ENCODE data around the gene PDXK. TPM values are rescaled to one million over a fixed set of nuclear protein-coding genes. Genes with fewer than 3 reads are reported as not detected.

PDXK gene
- total RNA-seq, 4 donors from 2014 or later, result 45.0 to 66.0 (median 57.4) TPM

DNA sequence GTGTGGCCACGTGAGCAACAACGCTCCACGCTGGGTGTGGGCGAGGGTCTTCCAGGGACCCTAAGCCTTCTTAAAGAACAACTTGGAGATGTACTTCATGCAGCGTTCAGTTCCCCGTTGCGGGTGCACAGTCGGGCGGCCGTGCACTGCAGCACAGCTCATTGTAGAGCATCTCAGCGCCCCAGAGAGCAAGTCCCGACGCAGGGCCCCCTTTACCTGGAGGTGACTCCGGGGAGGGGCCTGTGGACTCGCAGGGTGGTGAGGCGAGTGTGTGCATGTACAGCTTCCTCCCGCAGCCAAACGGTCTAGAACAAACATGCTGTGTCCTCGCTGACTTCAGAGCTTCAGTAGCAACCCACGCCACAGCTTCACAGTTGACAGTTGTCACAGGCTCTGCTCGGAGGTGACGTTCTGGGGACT lies 89.9 kb downstream of the PDXK start:
- H3K27me3 ChIP-seq, result no peaks in the 10 kb centered on the region
- H3K27ac ChIP-seq, result no peak overlapping the region
- H3K4me3 ChIP-seq, result no peak overlapping the region
- no peaks in the 10 kb centered on the region for H3K9me3 ChIP-seq
- 57% methylated on average over 18 of the region's 22 CpGs for WGBS
- H3K36me3 ChIP-seq, result peaks cover 15% of the 10 kb centered on the region
- no peak for TF ChIP-seq POLR2AphosphoS5 (IDR thresholded peaks at IDR 0.05)
- peaks cover 49% of the 10 kb centered on the region for H3K4me1 ChIP-seq
- DNase-seq (ENCODE audit: low spot score in 2 of 2), result no peak

DNA sequence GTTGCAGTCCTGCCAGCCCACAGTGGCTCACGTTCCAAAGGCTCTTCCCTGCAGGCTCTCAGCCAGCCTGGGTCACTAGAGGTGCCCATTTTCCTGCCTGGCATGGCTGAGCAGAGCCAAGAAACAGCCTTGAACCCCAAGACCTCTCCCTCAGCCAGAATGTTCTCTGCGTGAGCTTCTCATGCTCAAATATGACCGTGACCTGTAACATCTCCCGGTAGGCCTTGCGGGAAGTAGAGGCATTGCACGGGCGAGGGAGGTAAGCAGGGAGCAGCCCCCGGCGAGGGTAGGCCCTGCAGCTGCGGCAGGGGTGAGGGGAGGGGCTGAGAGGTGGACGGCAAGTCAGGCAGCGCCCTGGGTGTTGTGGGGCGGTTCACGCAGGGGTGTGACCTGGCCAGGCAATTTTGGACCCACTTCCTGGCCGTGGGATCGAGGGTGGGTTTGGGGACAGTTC lies 90.4 kb downstream of the PDXK start:
- Histone ChIP-seq H3K4me3 (no peak overlapping the region), H3K36me3 (peaks cover 9% of the 10 kb centered on the region), H3K27ac (no peak overlapping the region), H3K27me3 (no peaks in the 10 kb centered on the region), H3K9me3 (no peaks in the 10 kb centered on the region), H3K4me1 (peaks cover 53% of the 10 kb centered on the region)
- no peak for TF ChIP-seq POLR2AphosphoS5 (IDR thresholded peaks at IDR 0.05)
- TF ChIP-seq EP300 (IDR thresholded peaks at IDR 0.05), result no peak
- TF ChIP-seq, protein P1, sequence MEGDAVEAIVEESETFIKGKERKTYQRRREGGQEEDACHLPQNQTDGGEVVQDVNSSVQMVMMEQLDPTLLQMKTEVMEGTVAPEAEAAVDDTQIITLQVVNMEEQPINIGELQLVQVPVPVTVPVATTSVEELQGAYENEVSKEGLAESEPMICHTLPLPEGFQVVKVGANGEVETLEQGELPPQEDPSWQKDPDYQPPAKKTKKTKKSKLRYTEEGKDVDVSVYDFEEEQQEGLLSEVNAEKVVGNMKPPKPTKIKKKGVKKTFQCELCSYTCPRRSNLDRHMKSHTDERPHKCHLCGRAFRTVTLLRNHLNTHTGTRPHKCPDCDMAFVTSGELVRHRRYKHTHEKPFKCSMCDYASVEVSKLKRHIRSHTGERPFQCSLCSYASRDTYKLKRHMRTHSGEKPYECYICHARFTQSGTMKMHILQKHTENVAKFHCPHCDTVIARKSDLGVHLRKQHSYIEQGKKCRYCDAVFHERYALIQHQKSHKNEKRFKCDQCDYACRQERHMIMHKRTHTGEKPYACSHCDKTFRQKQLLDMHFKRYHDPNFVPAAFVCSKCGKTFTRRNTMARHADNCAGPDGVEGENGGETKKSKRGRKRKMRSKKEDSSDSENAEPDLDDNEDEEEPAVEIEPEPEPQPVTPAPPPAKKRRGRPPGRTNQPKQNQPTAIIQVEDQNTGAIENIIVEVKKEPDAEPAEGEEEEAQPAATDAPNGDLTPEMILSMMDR (IDR thresholded peaks at IDR 0.05), result no peak
- no peak for TF ChIP-seq POLR2A (IDR thresholded peaks at IDR 0.05)
- WGBS, result 68% methylated on average over 11 of the region's 16 CpGs
- no peak for DNase-seq (ENCODE audit: low spot score in 2 of 2)

DNA sequence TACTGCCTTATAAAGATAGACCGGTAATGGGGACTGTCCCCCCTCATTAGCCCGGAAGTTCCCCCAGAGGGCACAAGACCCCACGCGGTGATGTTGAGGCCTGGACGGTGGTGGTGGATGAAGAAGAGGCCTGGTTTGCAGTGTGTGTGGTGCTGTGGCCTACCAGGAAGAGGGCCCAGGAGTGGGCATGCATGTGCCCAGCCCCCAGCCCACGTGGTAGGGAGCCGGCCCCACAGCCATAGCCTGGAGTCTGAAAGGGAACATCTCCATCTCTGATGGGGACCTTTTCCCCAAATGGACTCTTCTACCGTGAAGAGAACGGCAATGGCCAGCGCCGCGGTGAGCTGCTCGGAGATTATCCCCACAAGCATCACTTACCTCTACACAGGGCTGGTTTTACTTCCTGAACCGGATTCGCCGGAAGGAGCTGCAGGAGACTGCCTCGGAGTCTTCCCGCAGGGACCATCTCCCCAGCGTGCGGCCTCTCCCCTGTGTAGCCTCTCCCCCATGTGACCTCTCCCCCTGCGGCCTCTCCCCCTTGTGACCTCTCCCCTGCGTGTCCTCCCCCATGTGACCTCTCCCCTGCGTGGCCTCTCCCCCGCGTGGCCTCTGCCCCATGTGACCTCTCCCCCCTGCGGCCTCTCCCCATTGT lies 91.0 kb downstream of the PDXK start:
- TF ChIP-seq POLR2AphosphoS5 (IDR thresholded peaks at IDR 0.05) (no peak), POLR2A (IDR thresholded peaks at IDR 0.05) (no peak), EP300 (IDR thresholded peaks at IDR 0.05) (no peak)
- TF ChIP-seq, protein P1 (IDR thresholded peaks at IDR 0.05), result no peak
- DNase-seq (ENCODE audit: low spot score in 2 of 2), result no peak
- Histone ChIP-seq H3K4me3 (no peak overlapping the region), H3K27ac (no peak overlapping the region), H3K9me3 (no peaks in the 10 kb centered on the region), H3K36me3 (peaks cover 3% of the 10 kb centered on the region), H3K4me1 (peaks cover 57% of the 10 kb centered on the region), H3K27me3 (no peaks in the 10 kb centered on the region)
- whole genome bisulfite sequencing, result 50% methylated on average over 23 of the region's 26 CpGs

DNA sequence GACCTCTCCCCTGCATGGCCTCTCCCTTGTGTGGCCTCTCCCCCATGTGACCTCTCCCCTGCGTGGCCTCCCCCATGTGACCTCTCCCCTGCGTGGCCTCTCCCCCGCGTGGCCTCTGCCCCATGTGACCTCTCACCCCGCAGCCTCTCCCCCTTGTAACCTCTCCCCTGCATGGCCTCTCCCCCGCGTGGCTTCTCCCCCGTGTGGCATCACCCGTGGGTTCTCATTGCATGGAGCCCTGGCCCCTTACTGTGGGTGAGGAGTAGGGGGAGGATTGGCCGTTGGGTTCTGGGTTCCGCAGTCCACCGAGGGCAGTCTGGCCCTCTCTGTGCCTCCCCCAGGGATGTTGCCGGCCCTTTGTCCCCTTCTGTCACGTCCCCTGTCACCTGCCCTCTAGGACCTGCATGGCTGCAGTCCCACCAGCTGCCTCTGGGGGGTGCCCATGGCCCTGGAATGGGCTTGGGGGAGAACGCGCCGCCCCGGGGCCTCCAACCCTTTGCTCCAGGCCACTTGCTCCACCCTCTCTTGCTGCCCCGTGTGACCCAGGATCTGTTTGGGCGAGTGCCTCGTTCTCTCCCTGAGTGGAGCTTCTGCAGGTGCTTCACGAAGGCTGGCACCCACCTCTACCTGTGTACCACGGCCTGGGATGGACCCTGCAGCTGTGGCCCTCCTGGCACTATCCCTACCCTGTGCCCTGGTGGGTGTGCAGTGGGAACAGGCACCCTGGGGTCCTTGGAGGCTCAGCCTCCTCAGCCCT lies 91.8 kb downstream of the PDXK start:
- WGBS, result 13% methylated on average over 12 of the region's 23 CpGs
- H3K36me3 ChIP-seq, result peaks cover 3% of the 10 kb centered on the region
- H3K27ac ChIP-seq, result peak overlapping the region; percentile 59
- no peak for TF ChIP-seq POLR2AphosphoS5 (IDR thresholded peaks at IDR 0.05)
- TF ChIP-seq POLR2A (IDR thresholded peaks at IDR 0.05), result no peak
- TF ChIP-seq, protein P1 (IDR thresholded peaks at IDR 0.05), result peak; percentile 81 to 94
- no peak for TF ChIP-seq EP300 (IDR thresholded peaks at IDR 0.05)
- H3K4me3 ChIP-seq, result peak overlapping the region; percentile 48
- no peaks in the 10 kb centered on the region for H3K9me3 ChIP-seq
- peak; percentile 89 to 91 for DNase-seq (ENCODE audit: low spot score in 2 of 2)
- peaks cover 58% of the 10 kb centered on the region for H3K4me1 ChIP-seq
- no peaks in the 10 kb centered on the region for H3K27me3 ChIP-seq

DNA sequence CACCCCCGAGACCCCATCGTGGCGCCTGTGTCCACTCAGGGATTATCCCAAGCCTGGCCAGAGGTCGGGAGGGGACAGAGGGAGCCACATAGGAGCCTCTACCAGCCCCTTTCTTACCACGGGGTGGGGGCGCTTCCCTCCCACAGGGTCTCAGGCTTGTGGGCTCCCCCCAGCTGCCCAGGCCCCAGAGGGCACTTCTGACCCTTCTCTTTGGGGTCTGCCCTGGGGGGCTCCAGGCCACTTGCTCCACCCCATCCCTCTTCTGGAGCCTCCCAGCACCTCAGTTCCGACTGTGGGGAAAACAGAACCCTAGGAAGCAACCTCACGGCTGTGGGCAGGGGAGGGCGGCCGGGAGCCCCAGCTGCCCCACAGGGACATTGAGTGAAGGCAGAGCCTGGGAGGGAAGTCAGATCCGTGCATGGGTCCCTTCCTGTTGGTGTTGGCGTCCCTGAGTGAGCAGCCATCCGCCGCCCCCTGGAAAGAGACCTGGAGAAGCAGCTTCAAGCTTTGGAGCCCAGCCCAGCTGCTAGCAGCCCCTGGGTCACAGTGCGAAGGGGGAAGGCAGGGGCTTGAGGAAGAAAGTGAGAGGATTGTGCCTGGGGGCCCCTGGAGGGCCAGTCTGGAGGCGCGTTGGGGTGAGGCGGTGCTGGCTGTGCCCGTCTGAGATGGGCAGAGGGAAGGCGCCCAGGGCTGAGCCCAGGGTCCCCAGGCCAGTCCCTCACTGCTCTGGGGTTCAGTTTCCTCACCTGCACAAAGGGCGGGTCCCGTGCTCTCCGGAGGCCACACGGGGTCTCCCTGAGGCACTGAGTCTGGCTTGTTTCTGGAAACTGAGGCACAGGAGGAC lies 92.6 kb downstream of the PDXK start:
- H3K9me3 ChIP-seq, result no peaks in the 10 kb centered on the region
- 32% methylated on average over 13 of the region's 24 CpGs for WGBS
- no peak for DNase-seq (ENCODE audit: low spot score in 2 of 2)
- H3K36me3 ChIP-seq, result no peaks in the 10 kb centered on the region
- peaks cover 58% of the 10 kb centered on the region for H3K4me1 ChIP-seq
- no peaks in the 10 kb centered on the region for H3K27me3 ChIP-seq
- H3K27ac ChIP-seq, result peak overlapping the region; percentile 59
- no peak for TF ChIP-seq EP300 (IDR thresholded peaks at IDR 0.05)
- no peak for TF ChIP-seq POLR2AphosphoS5 (IDR thresholded peaks at IDR 0.05)
- TF ChIP-seq, protein P1 (IDR thresholded peaks at IDR 0.05), result no peak
- TF ChIP-seq POLR2A (IDR thresholded peaks at IDR 0.05), result no peak
- H3K4me3 ChIP-seq, result peak overlapping the region; percentile 48

Other genes starting within 250 kb of the PDXK start
- gene HSF2BP, start 59.6 kb upstream of the PDXK start, total RNA-seq, result 1 to 10 TPM in 1 of 4 donors, under 1 TPM in 2, not detected in 1; 0.57 to 1.6 (median 0.59) TPM
- gene RRP1B, start 59.6 kb upstream of the PDXK start, total RNA-seq, result 10 to 100 TPM; 19.1 to 25.1 (median 23.3) TPM
- gene CSTB, start 57.2 kb downstream of the PDXK start, total RNA-seq, result 10 to 100 TPM; 17.5 to 39.9 (median 27.9) TPM
- 10 to 100 TPM; 22.5 to 34.6 (median 28.4) TPM for gene RRP1, start 70.4 kb downstream of the PDXK start, total RNA-seq
- 10 to 100 TPM; 61.0 to 77.9 (median 69.4) TPM for gene AGPAT3, start 146.1 kb downstream of the PDXK start, total RNA-seq